GM12864 (cell line): ENCODE data around the gene NEUROD6.

Experiments used
- DNase-seq: peaks from one replicate; pipeline ENCODE4 v3.0.0-alpha.2; 2011; ENCODE audit warnings: low read depth
- H3K4me3 ChIP-seq: 2 replicates; pipeline ENCODE4 v1.5.1; 2011; ENCODE audit warnings: mild to moderate bottlenecking, low read depth, low read length, control low read depth
- TF ChIP-seq, protein P1 (sequence below): IDR thresholded peaks from 2 replicates; pipeline ENCODE4 v1.5.1; 2011; ENCODE audit warnings: low read depth, mild to moderate bottlenecking, moderate library complexity, low read length, control low read depth, inconsistent platforms; ENCODE audit errors: missing control alignments

NEUROD6 gene

DNA sequence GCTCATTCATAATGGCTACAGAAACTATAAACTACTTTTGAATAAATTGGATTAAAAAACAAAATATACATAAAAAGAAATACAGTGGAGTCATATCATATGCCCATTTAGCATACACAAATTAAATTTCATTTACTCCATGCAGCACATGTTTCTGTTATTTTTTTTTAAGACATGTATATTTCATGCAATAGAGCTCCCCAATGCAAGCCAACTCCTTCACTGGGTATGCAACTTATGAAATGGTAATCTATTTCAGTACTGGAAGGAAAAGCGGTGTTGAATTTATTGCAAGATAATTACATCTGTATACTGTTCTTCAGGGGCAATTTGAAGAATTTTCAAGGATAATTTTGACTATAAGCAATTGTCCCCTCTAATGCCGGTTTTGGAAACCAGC is 49.9 kb downstream of the NEUROD6 start:
- no peak overlapping the region for H3K4me3 ChIP-seq
- no peak for DNase-seq
- TF ChIP-seq, protein P1, sequence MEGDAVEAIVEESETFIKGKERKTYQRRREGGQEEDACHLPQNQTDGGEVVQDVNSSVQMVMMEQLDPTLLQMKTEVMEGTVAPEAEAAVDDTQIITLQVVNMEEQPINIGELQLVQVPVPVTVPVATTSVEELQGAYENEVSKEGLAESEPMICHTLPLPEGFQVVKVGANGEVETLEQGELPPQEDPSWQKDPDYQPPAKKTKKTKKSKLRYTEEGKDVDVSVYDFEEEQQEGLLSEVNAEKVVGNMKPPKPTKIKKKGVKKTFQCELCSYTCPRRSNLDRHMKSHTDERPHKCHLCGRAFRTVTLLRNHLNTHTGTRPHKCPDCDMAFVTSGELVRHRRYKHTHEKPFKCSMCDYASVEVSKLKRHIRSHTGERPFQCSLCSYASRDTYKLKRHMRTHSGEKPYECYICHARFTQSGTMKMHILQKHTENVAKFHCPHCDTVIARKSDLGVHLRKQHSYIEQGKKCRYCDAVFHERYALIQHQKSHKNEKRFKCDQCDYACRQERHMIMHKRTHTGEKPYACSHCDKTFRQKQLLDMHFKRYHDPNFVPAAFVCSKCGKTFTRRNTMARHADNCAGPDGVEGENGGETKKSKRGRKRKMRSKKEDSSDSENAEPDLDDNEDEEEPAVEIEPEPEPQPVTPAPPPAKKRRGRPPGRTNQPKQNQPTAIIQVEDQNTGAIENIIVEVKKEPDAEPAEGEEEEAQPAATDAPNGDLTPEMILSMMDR: no peak
